Activated CD4-positive, alpha-beta T cell treated with anti-CD3 and anti-CD28 coated beads for 36 hours (primary cell): ENCODE data around the gene KCNJ12. TPM values are rescaled to one million over a fixed set of nuclear protein-coding genes. Genes with fewer than 3 reads are reported as not detected.
A peak's percentile ranks its signal among the peaks of the same experiment; 100 is the strongest.

Experiments used
- ATAC-seq: fragments of 200-7000 bp; cut with Tn5 transposase; one replicate; pipeline ENCODE4 v1.10.0; 2021; ENCODE audit warnings: mild to moderate bottlenecking, moderate library complexity
- CTCF ChIA-PET: fragments of 350-600 bp; sonication (Branson Sonifier 250); formaldehyde crosslinking; loops from one replicate; lab custom pipeline; 2021; ENCODE audit warnings: antibody characterized with exemption; lab: Charles Lee
- POLR2A ChIA-PET: fragments of 350-600 bp; sonication (Branson Sonifier 250); formaldehyde crosslinking; loops from one replicate; lab custom pipeline; 2021; ENCODE audit warnings: antibody characterized with exemption, inconsistent platforms; lab: Charles Lee
- DNase-seq: peaks from one replicate; pipeline ENCODE4 v3.0.0-alpha.2; 2020
- H3K27ac Mint-ChIP-seq: one replicate; pipeline ENCODE4 v1.8.0; 2021; ENCODE audit warnings: mixed read lengths
- H3K27me3 Mint-ChIP-seq: one replicate; pipeline ENCODE4 v1.8.0; 2021; ENCODE audit warnings: mixed read lengths
- H3K36me3 Mint-ChIP-seq: one replicate; pipeline ENCODE4 v1.8.0; 2021; ENCODE audit warnings: low read depth, mixed read lengths
- H3K4me1 Mint-ChIP-seq: one replicate; pipeline ENCODE4 v1.8.0; 2021; ENCODE audit warnings: mixed read lengths
- H3K4me3 Mint-ChIP-seq: one replicate; pipeline ENCODE4 v1.8.0; 2021; ENCODE audit warnings: mild to moderate bottlenecking, moderate library complexity, mixed read lengths
- H3K9me3 Mint-ChIP-seq: one replicate; pipeline ENCODE4 v1.8.0; 2021; ENCODE audit warnings: low read depth, mixed read lengths
- intact Hi-C, 2 experiments: fragments of 100-400 bp; cut with DNase I in 1 of 2; cut with micrococcal nuclease in 1 of 2; formaldehyde crosslinking; loops; one replicate each; pipeline versions ENCODE4 v1.14.2 to v1.15.1; 2022 to 2024; cut with DNase I, micrococcal nuclease
- total RNA-seq, 2 experiments: library from RNA; stranded (reverse); gene quantifications; one replicate each; pipeline ENCODE4 v1.2.3, GENCODE V29; 2021

The KCNJ12 gene
- total RNA-seq, 2 experiments from 2014 or later: not detected

- Mint-ChIP-seq H3K27ac (no peak overlapping the region), H3K9me3 (no peaks in the 10 kb centered on the region), H3K36me3 (no peaks in the 10 kb centered on the region), H3K4me1 (peaks cover 4% of the 10 kb centered on the region), H3K4me3 (no peak overlapping the region), H3K27me3 (peaks cover 12% of the 10 kb centered on the region)
- intact Hi-C loops: no loop called here
- DNase-seq (no peak), ATAC-seq (no peak)
- ChIA-PET CTCF (interaction anchor here (0.9 kb wide), 1 partner anchor 97 kb away, joined by 3 read pairs; no protein-coding TSS in a partner anchor), POLR2A (no interaction called here)
These were observed 3.8 kb upstream of the KCNJ12 start for GRCh38 chr17:21372256-21372954.

GRCh38 chr17:21373036-21373435 is 3.1 kb upstream of the KCNJ12 start:
- Mint-ChIP-seq H3K27me3 (peaks cover 17% of the 10 kb centered on the region), H3K9me3 (no peaks in the 10 kb centered on the region), H3K4me3 (no peak overlapping the region), H3K4me1 (peaks cover 8% of the 10 kb centered on the region), H3K36me3 (no peaks in the 10 kb centered on the region), H3K27ac (no peak overlapping the region)
- POLR2A ChIA-PET: no interaction called here
- no peak for ATAC-seq
- intact Hi-C loops: no loop called here
- CTCF ChIA-PET: interaction anchor here (0.9 kb wide), 1 partner anchor 97 kb away, joined by 3 read pairs; no protein-coding TSS in a partner anchor
- DNase-seq: no peak

GRCh38 chr17:21373696-21374440 is 2.3 kb upstream of the KCNJ12 start:
- no peaks in the 10 kb centered on the region for H3K36me3 Mint-ChIP-seq
- peaks cover 17% of the 10 kb centered on the region for H3K27me3 Mint-ChIP-seq
- CTCF ChIA-PET: interaction anchor here (0.6 kb wide), 1 partner anchor 178 kb away, joined by 3 read pairs; no protein-coding TSS in a partner anchor
- peaks cover 8% of the 10 kb centered on the region for H3K4me1 Mint-ChIP-seq
- ATAC-seq (no peak), DNase-seq (no peak)
- H3K4me3 Mint-ChIP-seq: no peak overlapping the region
- no peak overlapping the region for H3K27ac Mint-ChIP-seq
- no peaks in the 10 kb centered on the region for H3K9me3 Mint-ChIP-seq
- intact Hi-C loops: no loop called here
- POLR2A ChIA-PET: no interaction called here

- no peak overlapping the region for H3K4me3 Mint-ChIP-seq
- DNase-seq (no peak), ATAC-seq (no peak)
- CTCF ChIA-PET: interaction anchor here (0.6 kb wide), 1 partner anchor 177 kb away, joined by 3 read pairs; no protein-coding TSS in a partner anchor
- POLR2A ChIA-PET: no interaction called here
- no peak overlapping the region for H3K27ac Mint-ChIP-seq
- H3K27me3 Mint-ChIP-seq: peaks cover 17% of the 10 kb centered on the region
- H3K9me3 Mint-ChIP-seq: no peaks in the 10 kb centered on the region
- intact Hi-C loops: no loop called here
- H3K36me3 Mint-ChIP-seq: no peaks in the 10 kb centered on the region
- peaks cover 8% of the 10 kb centered on the region for H3K4me1 Mint-ChIP-seq
These were observed 1.6 kb upstream of the KCNJ12 start for GRCh38 chr17:21374441-21375161.

GRCh38 chr17:21375162-21375560 is 996 bp upstream of the KCNJ12 start:
- ATAC-seq (no peak), DNase-seq (no peak)
- Mint-ChIP-seq H3K27ac (no peak overlapping the region), H3K4me3 (no peak overlapping the region), H3K36me3 (no peaks in the 10 kb centered on the region), H3K27me3 (peaks cover 17% of the 10 kb centered on the region), H3K9me3 (no peaks in the 10 kb centered on the region), H3K4me1 (peaks cover 8% of the 10 kb centered on the region)
- POLR2A ChIA-PET: no interaction called here
- CTCF ChIA-PET: no interaction called here
- intact Hi-C loops: no loop called here

- ChIA-PET CTCF (no interaction called here), POLR2A (no interaction called here)
- Mint-ChIP-seq H3K9me3 (no peaks in the 10 kb centered on the region), H3K27me3 (peaks cover 17% of the 10 kb centered on the region), H3K27ac (no peak overlapping the region), H3K36me3 (no peaks in the 10 kb centered on the region), H3K4me1 (peaks cover 8% of the 10 kb centered on the region), H3K4me3 (no peak overlapping the region)
- no peak for ATAC-seq
- intact Hi-C loops: no loop called here
- no peak for DNase-seq
These were observed 438 bp upstream of the KCNJ12 start for GRCh38 chr17:21375757-21376080.

GRCh38 chr17:21376759-21377690 is 868 bp downstream of the KCNJ12 start:
- ATAC-seq (no peak), DNase-seq (peak; percentile 14)
- peaks cover 17% of the 10 kb centered on the region for H3K27me3 Mint-ChIP-seq
- H3K27ac Mint-ChIP-seq: no peak overlapping the region
- no peaks in the 10 kb centered on the region for H3K9me3 Mint-ChIP-seq
- H3K36me3 Mint-ChIP-seq: no peaks in the 10 kb centered on the region
- POLR2A ChIA-PET: no interaction called here
- H3K4me3 Mint-ChIP-seq: no peak overlapping the region
- H3K4me1 Mint-ChIP-seq: peaks cover 8% of the 10 kb centered on the region
- intact Hi-C loops: no loop called here
- CTCF ChIA-PET: interaction anchor here (1.2 kb wide), 1 partner anchor 80 kb away, joined by 3 read pairs; no protein-coding TSS in a partner anchor

GRCh38 chr17:21377705-21378396 is 1.7 kb downstream of the KCNJ12 start:
- POLR2A ChIA-PET: no interaction called here
- Mint-ChIP-seq H3K36me3 (no peaks in the 10 kb centered on the region), H3K4me1 (peaks cover 8% of the 10 kb centered on the region), H3K27me3 (peaks cover 17% of the 10 kb centered on the region), H3K27ac (no peak overlapping the region), H3K4me3 (no peak overlapping the region), H3K9me3 (no peaks in the 10 kb centered on the region)
- no peak for DNase-seq
- no peak for ATAC-seq
- intact Hi-C loops: no loop called here
- CTCF ChIA-PET: interaction anchor here (0.5 to 0.7 kb wide), 2 partner anchors 101 to 136 kb away, joined by 3 read pairs; no protein-coding TSS in a partner anchor

- H3K27ac Mint-ChIP-seq: no peak overlapping the region
- CTCF ChIA-PET: interaction anchor here (0.5 to 0.7 kb wide), 3 partner anchors 102 to 149 kb away, joined by 3 to 5 read pairs (median 3); no protein-coding TSS in a partner anchor
- ATAC-seq (peak; percentile 23), DNase-seq (no peak)
- peaks cover 8% of the 10 kb centered on the region for H3K4me1 Mint-ChIP-seq
- POLR2A ChIA-PET: no interaction called here
- H3K9me3 Mint-ChIP-seq: no peaks in the 10 kb centered on the region
- intact Hi-C loops: no loop called here
- H3K27me3 Mint-ChIP-seq: peaks cover 17% of the 10 kb centered on the region
- H3K36me3 Mint-ChIP-seq: no peaks in the 10 kb centered on the region
- H3K4me3 Mint-ChIP-seq: no peak overlapping the region
These were observed 2.4 kb downstream of the KCNJ12 start for GRCh38 chr17:21378553-21378952.

GRCh38 chr17:21379080-21379711 is 3.0 kb downstream of the KCNJ12 start:
- H3K36me3 Mint-ChIP-seq: no peaks in the 10 kb centered on the region
- H3K9me3 Mint-ChIP-seq: no peaks in the 10 kb centered on the region
- no peak overlapping the region for H3K4me3 Mint-ChIP-seq
- intact Hi-C loops: no loop called here
- ATAC-seq (no peak), DNase-seq (no peak)
- H3K4me1 Mint-ChIP-seq: peaks cover 8% of the 10 kb centered on the region
- CTCF ChIA-PET: interaction anchor here (0.6 kb wide), 1 partner anchor 150 kb away, joined by 5 read pairs; no protein-coding TSS in a partner anchor
- peaks cover 17% of the 10 kb centered on the region for H3K27me3 Mint-ChIP-seq
- POLR2A ChIA-PET: no interaction called here
- H3K27ac Mint-ChIP-seq: no peak overlapping the region
